HG02678 (cell line): ENCODE results near the gene TRPV4.
"Not testable (repeated sequence)": the region's sequence is repeated elsewhere in the genome, so short reads cannot be mapped to it uniquely, and the experiment has no call there.

Experiments used
- ATAC-seq: cut with Tn5 transposase; IDR thresholded peaks from one replicate; pipeline ENCODE4 v1.9.1; 2021; ENCODE audit warnings: mild to moderate bottlenecking, moderate library complexity; ENCODE audit not compliant: unreplicated experiment

TRPV4 gene

DNA sequence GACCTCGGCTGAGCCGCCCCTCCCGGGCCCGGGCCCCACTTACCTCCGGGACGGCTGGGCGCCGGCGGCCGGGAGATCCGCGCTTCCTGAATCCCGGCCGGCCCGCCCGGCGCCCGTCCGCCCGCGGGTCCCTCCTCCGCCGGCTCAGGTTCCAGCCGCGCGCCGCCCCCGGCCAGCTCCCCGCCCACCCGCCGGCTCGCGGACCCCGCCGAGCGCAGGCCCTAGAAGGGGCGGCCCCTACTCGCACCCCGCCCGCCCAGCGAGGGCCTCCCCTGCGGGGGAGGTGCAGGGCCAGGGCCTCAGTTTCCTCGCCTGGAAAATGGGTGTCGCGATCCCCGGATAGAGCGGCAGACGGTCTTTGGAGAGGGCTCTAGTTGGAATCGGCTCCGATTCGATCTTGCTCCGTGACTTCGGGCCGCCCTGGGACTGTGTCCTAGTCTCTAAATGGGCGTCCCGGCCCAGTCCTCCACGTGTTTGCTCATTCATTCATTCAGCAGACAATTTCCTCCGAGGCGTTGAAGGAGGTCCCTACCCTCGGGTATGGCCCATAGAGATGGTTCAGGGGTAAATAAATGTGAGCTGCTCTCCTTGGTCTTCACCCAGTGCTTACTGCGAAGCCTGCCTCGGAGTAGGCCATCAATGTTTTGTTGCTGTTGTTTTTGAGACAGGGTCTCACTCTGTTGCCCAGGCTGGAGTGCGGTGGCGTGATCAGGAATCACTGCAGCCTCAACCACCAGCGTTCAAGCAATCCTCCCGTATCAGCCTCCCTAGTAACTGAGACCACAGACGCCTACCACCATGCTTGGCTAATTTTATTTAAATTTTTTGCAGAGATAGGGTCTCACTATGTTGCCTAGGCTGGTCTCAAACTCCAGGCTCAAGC lies at the start of gene TRPV4:
TSS of gene TRPV4 (minus strand) at position 92 of the 883 bp plus-strand sequence. CDS start 18,602 bp downstream, outside the sequence.
- no peak for ATAC-seq

DNA sequence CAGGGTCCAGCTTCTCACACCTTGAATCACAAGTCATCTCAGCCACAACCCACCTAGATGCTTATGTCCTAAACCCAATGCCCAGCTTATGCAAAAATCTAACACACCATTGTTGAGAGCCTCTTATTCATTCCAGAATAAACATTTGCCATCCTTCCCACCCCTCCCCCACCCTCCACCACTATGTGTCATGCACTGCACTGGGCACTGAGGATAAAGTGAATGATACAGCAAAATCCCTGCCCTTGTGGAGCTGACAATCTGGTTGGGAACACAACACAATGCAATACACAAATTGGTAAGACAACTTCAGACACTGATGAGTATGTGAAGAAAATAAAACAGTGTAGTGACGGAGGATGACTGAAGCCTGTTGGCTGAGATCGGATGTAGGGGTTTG lies 48.6 kb upstream of the TRPV4 start:
- no peak for ATAC-seq

GRCh38 chr12:109880938-109881337 lies 47.7 kb upstream of the TRPV4 start:
- no peak for ATAC-seq

- ATAC-seq: peak; percentile 94
Observed at GRCh38 chr12:109880043-109880931, 47.1 kb upstream of the TRPV4 start, which contains the start of gene GLTP. Gene GLTP, minus strand, starts transcription at chr12:109880541. Its CDS starts 167 bp downstream, at chr12:109880374.

DNA sequence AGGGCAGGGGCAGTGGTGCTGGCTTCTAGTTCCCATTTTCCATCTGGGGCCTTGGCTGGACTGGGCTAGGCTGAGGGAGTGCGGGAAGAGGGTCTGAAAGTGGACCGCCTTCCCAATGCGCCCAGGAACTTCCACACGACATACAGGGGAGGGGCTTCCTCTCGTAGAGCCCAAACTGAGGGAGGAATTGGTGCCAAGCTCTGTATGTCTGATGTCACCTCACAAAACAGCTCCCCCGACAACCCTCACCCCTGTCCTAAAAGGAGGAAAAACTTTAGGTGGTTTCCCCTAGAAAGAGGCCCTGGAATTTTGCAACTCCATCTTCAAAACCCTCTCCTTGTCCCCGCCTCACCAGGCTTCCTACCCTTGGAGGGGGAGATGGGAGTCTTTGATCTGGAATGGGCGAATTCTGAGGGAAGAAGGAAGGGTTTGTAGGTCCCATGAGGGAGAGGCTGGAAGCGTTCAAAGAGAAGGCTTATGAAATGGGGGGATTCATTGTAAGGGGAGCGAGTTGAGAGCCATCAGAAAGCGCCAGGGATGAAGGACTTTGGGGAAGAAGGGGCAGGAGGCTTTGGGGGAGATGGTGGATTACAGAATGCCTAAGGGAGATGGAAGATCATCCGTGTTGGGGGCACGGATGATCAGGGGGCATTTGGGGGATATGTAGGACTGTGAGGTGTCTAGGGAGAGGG lies 46.3 kb upstream of the TRPV4 start:
- ATAC-seq: no peak

DNA sequence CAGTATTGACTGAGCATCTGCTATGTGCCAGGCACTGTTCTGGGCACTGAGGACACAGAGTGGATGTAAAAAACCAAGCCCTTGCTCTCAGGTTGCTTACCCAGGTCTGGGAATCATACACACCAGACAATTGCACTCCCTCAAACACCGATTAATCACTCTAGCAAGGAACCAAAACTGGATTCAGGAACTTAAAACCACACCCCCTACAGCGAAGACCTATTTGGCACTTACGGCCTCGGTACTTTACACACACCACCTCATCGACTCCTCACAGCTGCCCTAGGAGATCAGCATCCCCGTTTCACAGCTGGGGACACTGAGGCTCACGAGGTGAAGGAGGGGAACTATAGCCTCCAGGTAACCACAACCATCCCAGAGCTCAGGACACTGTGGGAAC lies 45.6 kb upstream of the TRPV4 start:
- ATAC-seq: no peak

DNA sequence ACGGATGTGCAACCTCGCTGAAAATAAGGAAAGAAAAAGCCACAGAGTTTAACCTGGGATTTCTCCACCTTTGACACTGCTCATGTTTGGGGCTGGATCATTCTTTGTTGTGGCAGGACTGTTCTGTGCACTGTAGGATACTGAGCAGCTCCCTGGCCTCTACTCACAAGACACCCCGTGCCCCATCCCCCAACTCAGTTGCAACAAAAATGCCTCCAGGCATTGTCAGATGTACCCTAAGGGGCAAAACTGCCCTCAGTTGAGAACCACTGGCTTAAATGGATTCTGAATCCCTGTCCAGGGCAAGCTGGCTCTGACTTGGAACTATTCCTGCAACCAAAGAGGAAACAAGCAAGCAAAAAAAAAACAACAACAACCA lies 45.0 kb upstream of the TRPV4 start:
- no peak for ATAC-seq

DNA sequence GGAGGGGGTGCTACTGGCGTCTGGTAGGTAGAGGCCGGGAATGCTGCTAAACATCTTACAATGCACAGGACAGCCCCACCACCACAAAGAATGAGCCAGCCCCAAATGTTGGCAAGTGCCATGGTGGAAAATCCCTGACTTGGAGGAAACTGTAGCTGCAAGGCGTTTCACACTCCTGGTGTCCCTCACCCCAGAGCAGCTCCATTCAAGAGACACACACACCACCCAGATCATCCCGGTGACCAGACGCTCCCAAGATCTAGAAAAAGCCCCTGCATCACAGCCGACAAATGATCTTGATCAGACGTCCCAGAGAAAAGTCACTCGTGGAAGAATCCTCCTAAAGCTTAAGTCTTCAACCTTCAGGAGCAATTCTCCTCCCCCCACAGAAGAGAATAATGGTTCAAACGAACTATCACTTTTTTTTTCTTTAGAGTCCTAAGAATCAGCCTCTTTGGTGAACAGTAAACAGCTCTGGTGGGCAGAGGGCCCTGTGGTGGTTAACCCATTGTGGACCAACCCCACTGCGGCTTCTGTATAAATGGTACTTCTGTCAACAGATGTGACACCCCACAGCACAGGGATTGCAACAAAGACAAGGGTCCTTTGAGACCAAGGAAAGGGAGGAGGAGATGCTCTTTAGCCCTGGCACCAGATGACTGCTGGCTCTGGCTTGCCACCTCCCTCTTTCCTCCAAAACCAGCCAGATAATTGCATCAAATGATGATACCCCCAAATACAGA lies 44.5 kb upstream of the TRPV4 start:
- ATAC-seq: no peak

DNA sequence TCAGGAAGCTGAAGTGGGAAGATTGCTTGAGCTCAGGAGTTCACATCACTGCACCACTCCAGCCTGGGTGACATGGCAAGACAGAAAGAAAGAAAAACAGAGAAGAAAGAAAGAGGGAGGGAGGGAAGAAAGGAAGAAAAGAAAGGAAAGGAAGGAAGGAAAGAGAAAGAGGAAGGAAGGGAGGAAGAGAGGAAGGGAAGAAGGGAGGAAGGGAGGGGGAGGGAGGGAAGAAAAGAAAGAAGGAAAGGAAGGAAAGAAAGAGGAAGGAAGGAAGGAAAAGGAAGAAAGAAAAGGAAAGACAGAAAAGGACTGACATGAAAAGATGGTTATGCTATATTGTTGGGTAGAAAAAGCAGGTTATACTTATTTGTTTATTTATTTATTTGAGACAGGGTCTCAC lies 43.2 kb upstream of the TRPV4 start:
- no peak for ATAC-seq

GRCh38 chr12:109875572-109876131 lies 42.5 kb upstream of the TRPV4 start:
- no peak for ATAC-seq

GRCh38 chr12:109873653-109874052 lies 40.5 kb upstream of the TRPV4 start:
- ATAC-seq: no peak

DNA sequence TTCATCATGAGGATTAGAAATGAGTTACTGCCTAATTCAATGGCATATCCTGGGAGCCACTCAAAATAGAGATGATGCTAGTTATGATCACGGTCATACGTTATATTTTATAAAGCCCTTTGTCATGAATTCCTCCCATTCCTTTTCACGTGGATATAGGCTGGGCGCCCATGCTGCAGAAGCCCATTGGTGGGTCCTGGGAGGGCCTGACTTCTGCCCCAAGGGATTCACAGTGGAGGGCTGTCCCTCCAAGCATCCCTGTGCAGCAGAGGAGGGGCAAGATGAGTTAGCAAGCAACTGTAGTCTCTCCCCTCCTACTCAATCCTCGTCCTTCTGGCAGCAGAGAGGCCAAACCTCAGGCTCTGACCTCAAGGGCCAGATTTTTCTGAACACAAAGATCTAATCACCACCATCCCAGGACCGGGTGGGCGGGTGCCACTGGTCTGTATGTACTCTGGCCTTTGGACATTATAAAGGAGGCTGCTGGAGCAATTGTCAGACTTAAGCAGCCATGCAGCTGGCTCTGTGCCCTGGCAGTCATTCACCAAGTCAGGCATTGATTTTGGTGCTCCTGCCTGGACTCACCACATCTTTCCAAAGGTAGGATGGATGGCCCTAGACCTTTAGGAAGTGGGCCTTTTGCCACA lies 38.6 kb upstream of the TRPV4 start:
- no peak for ATAC-seq

DNA sequence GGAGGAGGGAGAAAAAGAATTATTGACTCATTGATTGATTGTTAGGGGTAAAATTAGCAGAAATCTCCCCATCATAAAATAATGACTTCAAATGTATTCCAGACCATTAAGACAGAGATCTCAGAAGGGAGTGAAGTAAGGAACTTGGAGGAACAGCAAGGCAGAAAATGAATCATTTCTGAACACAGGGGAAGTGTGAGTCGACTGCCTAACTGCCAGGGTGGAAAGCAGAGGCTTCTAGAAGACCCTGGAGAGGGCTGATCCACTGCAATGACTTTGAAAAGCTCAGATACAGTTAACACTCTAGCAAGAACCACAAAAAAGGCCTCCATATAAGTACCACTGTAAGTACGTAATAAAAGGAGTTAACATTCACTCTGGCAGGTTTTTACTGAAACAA lies 37.5 kb upstream of the TRPV4 start:
- no peak for ATAC-seq

DNA sequence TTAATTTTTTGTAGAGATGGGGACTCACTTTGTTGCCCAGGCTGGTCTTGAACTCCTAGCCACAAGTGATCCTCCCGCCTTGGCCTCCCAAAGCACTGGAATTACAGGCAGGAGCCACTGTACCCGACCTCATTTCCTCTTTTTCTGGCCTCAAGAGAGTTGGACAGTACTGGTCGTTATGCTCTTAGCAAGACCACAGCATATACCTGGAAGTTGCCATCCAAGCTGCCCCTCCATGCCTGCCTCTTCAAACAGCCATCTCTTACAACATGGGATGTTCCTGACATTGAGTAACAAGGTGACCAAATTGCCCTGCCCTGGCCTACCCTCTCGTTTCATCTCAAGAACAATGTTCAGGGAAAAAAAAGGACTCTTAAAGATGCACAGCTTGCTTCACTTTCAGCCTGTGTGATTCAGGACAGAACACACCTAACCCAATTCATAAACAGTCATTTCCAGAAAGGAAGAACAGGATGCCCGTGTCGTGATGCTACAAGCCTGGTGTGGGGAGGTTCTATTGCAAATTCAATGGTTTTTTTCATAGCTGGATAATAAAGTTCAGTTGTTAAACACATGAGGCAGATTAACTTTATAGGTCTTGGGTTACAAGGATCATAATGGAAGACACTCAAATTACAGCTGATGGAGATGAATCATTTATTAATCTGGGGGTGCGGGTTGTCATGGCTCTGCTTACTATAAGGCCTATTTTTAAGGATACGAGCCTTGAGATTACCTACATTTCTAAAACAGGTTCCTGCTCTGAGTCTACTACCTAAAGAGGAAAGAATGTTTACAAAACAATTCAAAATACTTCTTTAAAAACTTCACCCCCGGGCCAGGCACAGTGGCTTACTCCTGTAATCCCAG lies 35.2 kb upstream of the TRPV4 start:
- ATAC-seq: no peak

DNA sequence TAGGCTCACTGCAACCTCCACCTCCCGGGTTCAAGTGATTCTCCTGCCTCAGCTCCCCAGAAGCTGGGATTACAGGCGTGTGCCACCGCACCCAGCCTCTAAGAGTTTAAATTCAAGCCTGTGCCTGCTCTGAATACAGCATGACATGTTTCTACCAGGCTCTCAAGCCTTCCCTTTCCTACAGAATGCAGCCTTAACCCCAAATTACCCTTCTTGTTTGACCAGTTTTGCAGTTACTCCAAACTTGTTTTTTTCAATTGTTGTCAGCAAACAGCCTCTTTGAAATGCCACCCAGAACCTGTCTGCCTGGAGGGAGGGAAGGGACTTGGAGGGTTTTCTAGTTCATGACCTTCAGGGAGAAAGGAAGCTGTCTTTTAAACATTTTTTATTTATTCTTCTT lies 31.7 kb upstream of the TRPV4 start:
- no peak for ATAC-seq

GRCh38 chr12:109863847-109864712 lies 30.9 kb upstream of the TRPV4 start:
- no peak for ATAC-seq

GRCh38 chr12:109862491-109862890 lies 29.3 kb upstream of the TRPV4 start:
- ATAC-seq: not testable (repeated sequence)
